Measurements from ENCODE around the gene TIMM22. TPM values are rescaled to one million over a fixed set of nuclear protein-coding genes. Genes with fewer than 3 reads are reported as not detected.
A peak's percentile ranks its signal among the peaks of the same experiment; 100 is the strongest.

The TIMM22 gene
- polyA plus RNA-seq, 2 of the 4 experiments (the other 2 are of a cell fraction) = 15.8 to 21.3 TPM

- Histone ChIP-seq H3K9me3 (0 out of 3 replicates have a peak, but pooled peaks cover 3% of the 10 kb centered on the region), H3K4me3 (no peak overlapping the region), H3K4me1 (peaks cover 39% of the 10 kb centered on the region), H3K4me2 (no peak overlapping the region), H3K27ac (peak overlapping the region in 1 of 2 experiments; percentile 90; a peak in 2 of 6 replicates)
- no peak for DNase-seq (ENCODE audit: low read depth in 1 of 2, low spot score in 1 of 2)
- 92% methylated on average over 31 of the region's 31 CpGs for WGBS (ENCODE audit: missing lambda C conversion rate)
- TF ChIP-seq NPAS2 (CRISPR knock-in tag; IDR thresholded peaks at IDR 0.05; ENCODE audit: borderline replicate concordance) (no peak), TFCP2L1 (CRISPR knock-in tag; IDR thresholded peaks at IDR 0.05) (no peak), EHF (CRISPR knock-in tag; IDR thresholded peaks at IDR 0.05) (no peak), EHMT2 (IDR thresholded peaks at IDR 0.05; ENCODE audit: low read depth) (no peak), RAD21 (conservative IDR thresholded peaks at IDR 0.05 in 1 of 2, IDR thresholded peaks at IDR 0.05 in 1 of 2) (no peak)
- no peak for FAIRE-seq
- no peak for ATAC-seq
- CTCF ChIA-PET = interaction anchor here (0.7 to 4.1 kb wide), 7 partner anchors 10 to 98 kb away, joined by 3 to 30 read pairs (median 3); partner anchors contain the start of genes NXN and TIMM22
- POLR2A ChIA-PET = no interaction called here
Observed at GRCh38 chr17:958712-959451, 38.0 kb upstream of the TIMM22 start.

- H3K4me1 ChIP-seq = peaks cover 18% of the 10 kb centered on the region
- ChIA-PET POLR2A (no interaction called here), CTCF (interaction anchor here (1.7 to 3.2 kb wide), 2 partner anchors 18 to 35 kb away, joined by 3 to 20 read pairs; partner anchors contain the start of genes NXN and TIMM22)
- no peaks in the 10 kb centered on the region for H3K9me3 ChIP-seq
- DNase-seq (ENCODE audit: low read depth in 1 of 2, low spot score in 1 of 2) = no peak
- ATAC-seq = no peak
- no peak overlapping the region for H3K4me2 ChIP-seq
- H3K27ac ChIP-seq = no peak overlapping the region
- TF ChIP-seq PHF8 (IDR thresholded peaks at IDR 0.05; ENCODE audit: borderline replicate concordance, low read depth) (no peak), BCL3 (IDR thresholded peaks at IDR 0.05) (no peak), RFX5 (IDR thresholded peaks at IDR 0.05) (no peak), TP53 (CRISPR knock-in tag; IDR thresholded peaks at IDR 0.05) (no peak), CBX8 (IDR thresholded peaks at IDR 0.05) (no peak), SMC3 (IDR thresholded peaks at IDR 0.05) (no peak), POLR2A (IDR thresholded peaks at IDR 0.05; ENCODE audit: low read length) (no peak)
- WGBS (ENCODE audit: missing lambda C conversion rate) = 80% methylated on average over 8 of the region's 8 CpGs
- no peak overlapping the region for H3K4me3 ChIP-seq
- FAIRE-seq = no peak
Observed at GRCh38 chr17:962166-962565, 34.8 kb upstream of the TIMM22 start.

- no peak overlapping the region for H3K27ac ChIP-seq
- DNase-seq (ENCODE audit: low read depth in 1 of 2, low spot score in 1 of 2) = no peak
- peaks cover 13% of the 10 kb centered on the region for H3K4me1 ChIP-seq
- 90% methylated on average over 11 of the region's 11 CpGs for WGBS (ENCODE audit: missing lambda C conversion rate)
- no peaks in the 10 kb centered on the region for H3K9me3 ChIP-seq
- no peak for ATAC-seq
- no peak overlapping the region for H3K4me3 ChIP-seq
- no peak for FAIRE-seq
- no peak overlapping the region for H3K4me2 ChIP-seq
- CTCF ChIA-PET = interaction anchor here (1.7 to 3.2 kb wide), 2 partner anchors 18 to 34 kb away, joined by 3 to 20 read pairs; partner anchors contain the start of genes NXN and TIMM22
- POLR2A ChIA-PET = no interaction called here
- TF ChIP-seq HES2 (IDR thresholded peaks at IDR 0.05) = no peak
- TF ChIP-seq POLR2A (IDR thresholded peaks at IDR 0.05; ENCODE audit: low read length) = no peak
- no peak for TF ChIP-seq GATA3 (IDR thresholded peaks at IDR 0.05; ENCODE audit: borderline replicate concordance)
- TF ChIP-seq RARB (CRISPR knock-in tag; IDR thresholded peaks at IDR 0.05) = no peak
- no peak for TF ChIP-seq BCL3 (IDR thresholded peaks at IDR 0.05)
- no peak for TF ChIP-seq REST (IDR thresholded peaks at IDR 0.05)
- TF ChIP-seq EP300 (IDR thresholded peaks at IDR 0.05) = no peak
- no peak for TF ChIP-seq CEBPB (IDR thresholded peaks at IDR 0.05)
- TF ChIP-seq ZC3H11A (IDR thresholded peaks at IDR 0.05) = no peak
- no peak for TF ChIP-seq TFCP2L1 (CRISPR knock-in tag; IDR thresholded peaks at IDR 0.05)
- no peak for TF ChIP-seq KDM1A (IDR thresholded peaks at IDR 0.05; ENCODE audit: low read depth)
- TF ChIP-seq SMC3 (IDR thresholded peaks at IDR 0.05) = no peak
- no peak for TF ChIP-seq CHD4 (IDR thresholded peaks at IDR 0.05; ENCODE audit: borderline replicate concordance)
- TF ChIP-seq KDM5A (IDR thresholded peaks at IDR 0.05) = no peak
- no peak for TF ChIP-seq HDAC2 (IDR thresholded peaks at IDR 0.05)
- no peak for TF ChIP-seq E2F6 (IDR thresholded peaks at IDR 0.05; ENCODE audit: borderline replicate concordance, low read depth)
- TF ChIP-seq CTCF (IDR thresholded peaks at IDR 0.05) = no peak
Observed at GRCh38 chr17:962670-963069, 34.3 kb upstream of the TIMM22 start.
